Kidney epithelial cell (primary cell): ENCODE data around the gene HOXB3. TPM values are rescaled to one million over a fixed set of nuclear protein-coding genes. Genes with fewer than 3 reads are reported as not detected.

Experiments used
- DNase-seq: peaks from one replicate; pipeline ENCODE4 v3.0.0-alpha.2; 2010; ENCODE audit warnings: low read depth
- H3K27me3 ChIP-seq: 2 replicates; pipeline ENCODE4 v1.6.0; 2011; ENCODE audit warnings: low read length; ENCODE audit not compliant: control insufficient read depth, insufficient read depth
- H3K36me3 ChIP-seq: 2 replicates; pipeline ENCODE4 v1.5.1; 2011; ENCODE audit warnings: low read length; ENCODE audit not compliant: control insufficient read depth, insufficient read depth
- H3K4me3 ChIP-seq: 2 replicates; pipeline ENCODE4 v1.5.1; 2011; ENCODE audit warnings: low read depth, mild to moderate bottlenecking, control low read depth, low read length
- total RNA-seq: library from RNA; depleted of rRNA; stranded (reverse); fragments of >200 nt; gene quantifications from 2 replicates; pipeline ENCODE4 v1.2.3, GENCODE V29; 2015
- TF ChIP-seq, protein P1 (sequence below): IDR thresholded peaks from 2 replicates; pipeline ENCODE4 v1.5.1; 2011; ENCODE audit warnings: mild to moderate bottlenecking, moderate library complexity, low read length, control low read depth, inconsistent platforms; ENCODE audit not compliant: insufficient read depth, poor library complexity, severe bottlenecking

Gene HOXB3
- total RNA-seq, 1 donor from 2014 or later = 31.1 TPM

- TF ChIP-seq, protein P1, sequence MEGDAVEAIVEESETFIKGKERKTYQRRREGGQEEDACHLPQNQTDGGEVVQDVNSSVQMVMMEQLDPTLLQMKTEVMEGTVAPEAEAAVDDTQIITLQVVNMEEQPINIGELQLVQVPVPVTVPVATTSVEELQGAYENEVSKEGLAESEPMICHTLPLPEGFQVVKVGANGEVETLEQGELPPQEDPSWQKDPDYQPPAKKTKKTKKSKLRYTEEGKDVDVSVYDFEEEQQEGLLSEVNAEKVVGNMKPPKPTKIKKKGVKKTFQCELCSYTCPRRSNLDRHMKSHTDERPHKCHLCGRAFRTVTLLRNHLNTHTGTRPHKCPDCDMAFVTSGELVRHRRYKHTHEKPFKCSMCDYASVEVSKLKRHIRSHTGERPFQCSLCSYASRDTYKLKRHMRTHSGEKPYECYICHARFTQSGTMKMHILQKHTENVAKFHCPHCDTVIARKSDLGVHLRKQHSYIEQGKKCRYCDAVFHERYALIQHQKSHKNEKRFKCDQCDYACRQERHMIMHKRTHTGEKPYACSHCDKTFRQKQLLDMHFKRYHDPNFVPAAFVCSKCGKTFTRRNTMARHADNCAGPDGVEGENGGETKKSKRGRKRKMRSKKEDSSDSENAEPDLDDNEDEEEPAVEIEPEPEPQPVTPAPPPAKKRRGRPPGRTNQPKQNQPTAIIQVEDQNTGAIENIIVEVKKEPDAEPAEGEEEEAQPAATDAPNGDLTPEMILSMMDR = no peak
Measured at GRCh38 chr17:48633266-48633677, 43.2 kb upstream of the HOXB3 start.

GRCh38 chr17:48632579-48633265 is 42.7 kb upstream of the HOXB3 start:
- H3K27me3 ChIP-seq = no peaks in the 10 kb centered on the region
- no peak for DNase-seq
- TF ChIP-seq, protein P1 = no peak
- no peaks in the 10 kb centered on the region for H3K36me3 ChIP-seq
- no peak overlapping the region for H3K4me3 ChIP-seq

More at GRCh38 chr17:48633266-48633677, 43.2 kb upstream of the HOXB3 start:
- Histone ChIP-seq H3K36me3 (no peaks in the 10 kb centered on the region), H3K27me3 (no peaks in the 10 kb centered on the region), H3K4me3 (no peak overlapping the region)
- DNase-seq = no peak

DNA sequence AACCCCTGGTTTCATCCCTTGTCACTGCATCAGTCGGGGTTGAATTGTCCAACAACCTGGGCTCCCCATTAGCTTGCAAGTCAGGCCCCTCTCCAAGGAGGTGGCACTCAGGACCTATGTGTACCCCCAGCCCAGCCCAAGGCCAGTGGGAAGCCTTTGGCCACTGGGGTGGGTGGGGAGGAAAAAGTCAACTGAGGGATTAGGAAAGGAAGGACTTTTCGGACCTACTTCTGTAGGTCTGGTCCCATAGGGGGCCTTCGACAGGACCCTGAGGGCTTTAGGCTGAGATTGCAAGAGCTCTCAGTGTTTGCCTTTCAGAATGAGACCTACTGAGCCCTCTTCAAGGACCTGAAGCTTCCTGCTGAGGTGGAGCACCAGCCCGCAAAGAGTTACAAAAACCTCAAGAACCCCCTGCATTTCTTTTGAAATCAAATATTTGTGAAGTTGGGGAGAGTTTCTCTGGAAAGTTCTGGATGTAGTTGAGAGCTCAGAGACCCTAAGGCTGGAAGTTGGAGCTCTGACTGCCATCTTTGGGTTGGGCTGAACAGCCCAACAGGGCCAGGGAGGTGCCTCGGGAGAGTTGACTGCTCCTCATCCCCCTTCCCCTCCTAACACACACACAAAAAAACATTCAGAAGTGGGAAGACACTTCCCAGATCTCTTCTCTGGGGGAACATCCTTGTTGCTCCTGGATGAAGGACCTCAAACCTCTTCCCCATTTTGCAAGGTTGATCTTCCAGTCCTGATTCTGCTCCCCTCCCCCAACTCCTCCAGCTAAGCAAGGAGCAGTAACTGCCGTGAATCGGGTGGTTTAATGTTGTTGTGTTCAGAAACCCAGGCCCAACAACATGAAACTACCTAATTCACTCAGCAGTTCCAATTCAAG is 41.9 kb upstream of the HOXB3 start:
- Histone ChIP-seq H3K27me3 (no peaks in the 10 kb centered on the region), H3K36me3 (no peaks in the 10 kb centered on the region), H3K4me3 (no peak overlapping the region)
- no peak for DNase-seq
- TF ChIP-seq, protein P1 = no peak

DNA sequence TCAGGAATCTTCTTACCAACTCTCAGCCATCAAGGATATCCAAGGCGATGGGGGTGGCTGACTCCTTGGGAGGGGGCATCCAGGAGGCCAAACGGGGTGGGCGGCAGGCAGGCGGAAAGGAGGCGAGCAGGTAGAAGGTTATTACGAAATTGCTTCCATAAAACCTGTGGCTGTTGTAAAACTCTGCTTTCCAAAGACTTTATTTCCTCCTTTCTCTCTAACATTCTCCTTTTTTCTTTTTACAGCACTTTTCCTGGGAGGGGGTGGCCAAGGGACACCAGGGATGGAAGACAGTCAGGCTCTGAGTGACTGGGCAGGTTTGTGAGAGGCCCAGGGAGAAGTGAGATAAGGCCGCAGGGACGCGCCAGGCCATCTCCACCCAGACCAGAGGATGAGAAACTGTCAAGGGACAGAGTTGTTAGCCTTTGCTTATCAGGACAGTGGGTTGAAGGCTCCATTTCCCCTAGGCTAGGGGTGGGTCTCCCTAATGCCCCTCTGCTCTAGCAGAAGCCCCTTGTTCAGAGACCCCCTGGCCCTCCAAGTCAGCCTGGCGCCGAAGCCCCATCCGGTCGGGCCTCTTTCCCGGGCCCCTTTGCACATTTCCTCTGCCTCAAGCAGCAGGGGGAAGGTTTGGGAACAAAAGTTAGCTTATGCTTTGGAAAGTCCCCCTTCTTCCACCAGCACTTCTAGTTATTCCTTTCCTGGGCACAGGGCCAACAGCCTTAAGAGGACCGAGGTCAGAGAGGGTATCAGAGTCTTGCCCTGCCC is 41.1 kb upstream of the HOXB3 start:
- Histone ChIP-seq H3K4me3 (no peak overlapping the region), H3K27me3 (no peaks in the 10 kb centered on the region), H3K36me3 (no peaks in the 10 kb centered on the region)
- no peak for DNase-seq
- TF ChIP-seq, protein P1 = no peak

DNA sequence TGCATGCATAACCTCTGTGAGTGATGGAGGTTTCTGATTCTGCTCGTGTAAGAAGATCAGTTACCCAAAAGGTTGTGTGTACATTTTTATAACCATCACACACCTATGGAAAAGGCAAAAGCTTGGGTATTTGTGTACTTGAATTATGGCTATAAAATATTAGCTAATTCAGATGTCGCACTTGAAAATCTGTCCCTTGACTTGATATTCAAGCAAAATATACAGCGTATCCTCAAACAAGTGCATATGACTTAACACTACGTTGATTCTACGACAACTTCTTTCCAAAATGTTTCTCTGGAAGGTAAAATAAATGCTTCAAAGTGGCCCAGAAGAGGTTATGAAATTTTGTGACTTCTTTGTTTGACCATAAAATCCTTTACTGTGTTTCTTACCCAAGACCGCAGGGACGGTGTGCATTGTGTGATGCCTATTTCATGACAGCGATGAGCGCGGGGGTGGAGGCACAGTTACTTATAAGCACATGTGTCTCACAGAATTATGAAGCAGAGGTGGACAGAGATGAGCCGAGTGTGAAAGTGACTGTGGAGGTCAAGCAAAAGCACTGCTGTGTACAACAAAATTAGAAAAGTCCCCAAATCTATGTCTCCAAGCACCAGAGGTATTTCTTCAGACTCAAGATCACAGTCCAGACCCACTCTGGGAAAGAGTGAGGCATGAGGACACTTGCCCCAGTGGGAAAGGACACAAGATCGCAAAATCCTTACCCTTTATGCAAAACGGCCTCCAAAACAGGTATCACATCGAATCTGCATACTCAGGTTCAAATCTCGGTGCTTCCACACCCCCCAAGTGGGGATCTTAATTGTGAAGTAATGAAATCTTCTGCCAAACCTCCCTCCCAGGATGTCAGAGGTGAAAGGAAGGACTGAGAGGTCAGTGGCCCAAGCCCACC is 40.2 kb upstream of the HOXB3 start:
- no peak overlapping the region for H3K4me3 ChIP-seq
- H3K27me3 ChIP-seq = no peaks in the 10 kb centered on the region
- no peaks in the 10 kb centered on the region for H3K36me3 ChIP-seq
- TF ChIP-seq, protein P1 = no peak
- no peak for DNase-seq
